SW480 (cell line): ENCODE measurements around the gene CRACR2B.
A peak's percentile ranks its signal among the peaks of the same experiment; 100 is the strongest.

Experiments
- DNase-seq: peaks from one replicate; pipeline ENCODE4 v3.0.0-alpha.2; 2016; ENCODE audit warnings: low spot score

CRACR2B gene

DNA sequence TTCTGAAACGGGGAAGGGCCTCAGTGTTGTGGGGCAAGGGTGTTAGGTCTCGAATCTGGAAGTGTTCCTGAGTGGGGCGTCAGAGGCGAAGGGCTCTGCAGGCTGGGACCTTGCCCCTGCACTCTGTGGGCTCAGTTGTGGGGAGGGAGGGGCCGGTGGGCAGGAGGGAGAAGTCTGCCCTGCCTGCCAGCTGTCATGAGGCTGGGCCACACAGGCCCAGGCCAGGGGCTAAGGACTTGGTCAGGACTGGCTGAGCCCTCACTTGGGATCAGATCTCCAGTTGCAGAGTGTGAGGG, at the start of gene CRACR2B:
Gene CRACR2B, plus strand, starts transcription at position 23 of the 296 bp plus-strand sequence. CDS start 689 bp downstream, outside the sequence.
- DNase-seq = no peak

DNA sequence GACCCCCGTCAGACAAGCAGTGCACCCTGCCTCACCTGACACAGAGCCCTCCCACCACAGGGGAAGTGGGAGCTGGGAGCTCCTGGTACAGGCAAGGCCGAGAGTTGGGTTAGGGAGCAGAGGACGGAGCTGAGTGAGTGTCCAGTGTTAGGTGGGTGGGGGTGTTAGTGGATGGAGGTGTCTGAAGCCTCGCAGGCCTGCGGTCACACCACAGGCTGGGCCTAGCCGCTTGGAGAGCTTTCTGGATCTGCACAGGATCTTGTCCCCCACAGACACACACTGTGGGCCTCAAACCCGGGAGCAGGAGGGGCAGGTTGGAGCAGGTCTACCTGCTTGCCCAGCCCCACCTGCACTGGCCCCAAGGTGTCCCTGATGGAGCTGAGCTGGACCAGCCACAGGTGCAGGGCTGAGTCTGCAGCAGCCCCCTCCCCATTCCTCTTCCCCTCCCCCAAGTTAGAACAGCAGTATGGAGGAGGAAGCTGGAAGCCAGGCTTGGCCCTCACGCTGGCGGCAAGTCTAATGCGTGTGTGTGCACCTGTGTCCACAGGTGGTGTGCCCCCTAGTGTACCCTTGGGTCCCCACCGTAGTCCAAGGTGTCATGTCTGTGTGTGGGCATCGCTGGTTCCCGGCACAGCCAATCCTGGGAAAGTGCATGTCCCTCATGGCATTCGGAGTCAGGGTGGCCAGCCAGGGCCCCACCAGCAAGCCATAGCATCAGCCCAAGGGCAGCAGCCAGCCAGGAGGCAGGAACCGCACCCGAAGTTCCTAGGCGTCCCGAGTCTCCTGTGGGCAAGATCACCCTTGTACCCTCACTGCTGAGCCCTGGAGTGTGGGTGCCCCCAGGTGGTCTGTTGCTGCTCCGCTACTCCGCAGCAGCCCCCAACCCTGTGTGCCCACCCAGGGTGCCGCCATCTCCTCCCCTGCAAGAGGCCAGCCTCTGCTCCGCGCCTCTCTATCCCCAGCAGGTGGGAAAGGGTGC, 48.5 kb upstream of the CRACR2B start:
- no peak for DNase-seq

- no peak for DNase-seq
Measured at GRCh38 chr11:779955-780532, 47.7 kb upstream of the CRACR2B start.

DNA sequence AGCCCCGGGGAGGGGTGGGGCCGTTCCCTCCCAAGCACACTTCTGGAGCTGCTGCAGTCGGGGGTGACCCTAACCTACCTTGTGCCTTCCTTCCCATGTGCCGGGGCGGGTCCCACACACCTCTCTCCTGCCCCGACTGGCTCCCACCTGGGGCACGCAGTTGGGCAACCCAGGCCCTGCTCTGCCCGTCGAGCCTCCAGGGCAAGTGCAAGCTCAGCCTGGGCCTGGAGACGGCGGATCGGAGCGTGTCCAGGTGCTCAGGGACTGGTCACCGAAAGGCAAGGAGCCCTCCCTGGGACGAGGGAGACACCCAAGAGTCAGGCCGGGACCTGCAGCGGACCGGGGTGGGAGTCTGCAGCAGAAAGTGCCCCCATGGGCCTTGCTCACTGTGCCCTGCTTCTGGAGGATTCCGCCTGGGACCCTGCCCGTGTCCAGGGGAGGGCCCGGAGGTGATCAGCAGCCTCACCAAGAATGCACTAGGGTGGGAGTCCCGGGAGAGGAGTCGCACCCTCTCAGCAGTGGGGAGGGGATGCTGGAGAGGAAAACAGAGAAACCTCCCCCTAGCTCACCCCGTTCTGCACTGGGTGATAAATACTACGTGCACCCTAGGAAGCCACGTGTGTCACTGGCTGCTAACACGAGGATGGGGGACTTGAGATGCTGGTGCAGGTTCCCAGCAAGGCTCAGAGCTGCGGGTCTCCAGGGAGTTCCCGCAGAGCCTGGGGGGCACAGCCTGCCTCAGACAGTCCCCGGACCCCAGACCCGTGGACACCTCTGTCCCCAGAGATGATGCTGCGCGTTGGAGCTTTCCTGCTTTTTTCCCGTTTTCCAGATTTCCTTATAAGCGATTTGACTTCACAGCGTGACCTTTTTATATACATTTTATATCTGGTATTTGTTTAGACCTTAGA, 45.2 kb upstream of the CRACR2B start:
- DNase-seq = no peak

GRCh38 chr11:783581-784015, 44.1 kb upstream of the CRACR2B start:
- no peak for DNase-seq

DNA sequence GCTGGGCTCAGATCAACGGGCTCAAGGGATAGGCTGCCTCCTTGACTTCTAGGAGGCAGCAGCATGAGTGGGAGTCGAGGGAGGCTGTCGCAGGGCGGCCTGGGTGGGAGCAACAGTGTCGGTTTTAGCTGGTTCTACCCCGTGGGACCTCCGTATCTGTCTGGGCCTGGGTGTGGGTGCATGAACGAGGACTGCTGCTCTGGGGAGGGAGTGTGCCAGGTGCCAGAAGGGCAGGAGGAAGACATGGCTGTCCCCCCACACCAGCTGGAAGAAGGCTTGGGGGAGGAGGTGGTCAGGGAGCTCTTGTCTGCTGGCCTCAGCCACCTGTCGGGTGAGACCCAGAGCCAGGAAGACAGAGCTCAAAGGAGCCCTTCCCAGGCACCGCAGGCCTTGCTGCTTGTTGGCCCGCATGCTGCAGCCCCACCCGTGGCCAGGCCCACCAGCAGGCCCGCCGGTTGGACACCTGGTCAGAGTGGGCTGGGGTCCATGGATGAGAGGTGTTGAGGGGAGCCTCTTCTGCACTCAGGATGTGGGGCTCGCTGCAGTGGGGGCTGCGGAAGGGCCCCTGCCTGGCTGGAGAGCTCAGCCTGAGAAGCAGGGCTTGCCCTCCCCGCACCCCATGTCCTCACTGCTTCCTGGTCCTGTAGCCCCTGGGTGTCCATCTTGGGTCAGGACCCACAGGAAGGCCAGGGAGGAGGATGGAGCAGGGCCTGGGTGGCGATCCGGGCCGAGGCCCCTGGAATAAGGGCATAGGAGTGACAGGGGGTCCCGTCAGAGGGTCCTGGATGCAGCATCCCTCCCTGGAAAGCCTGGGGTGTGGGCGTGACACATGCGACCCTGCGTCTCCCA, 41.3 kb upstream of the CRACR2B start:
- DNase-seq = no peak

DNA sequence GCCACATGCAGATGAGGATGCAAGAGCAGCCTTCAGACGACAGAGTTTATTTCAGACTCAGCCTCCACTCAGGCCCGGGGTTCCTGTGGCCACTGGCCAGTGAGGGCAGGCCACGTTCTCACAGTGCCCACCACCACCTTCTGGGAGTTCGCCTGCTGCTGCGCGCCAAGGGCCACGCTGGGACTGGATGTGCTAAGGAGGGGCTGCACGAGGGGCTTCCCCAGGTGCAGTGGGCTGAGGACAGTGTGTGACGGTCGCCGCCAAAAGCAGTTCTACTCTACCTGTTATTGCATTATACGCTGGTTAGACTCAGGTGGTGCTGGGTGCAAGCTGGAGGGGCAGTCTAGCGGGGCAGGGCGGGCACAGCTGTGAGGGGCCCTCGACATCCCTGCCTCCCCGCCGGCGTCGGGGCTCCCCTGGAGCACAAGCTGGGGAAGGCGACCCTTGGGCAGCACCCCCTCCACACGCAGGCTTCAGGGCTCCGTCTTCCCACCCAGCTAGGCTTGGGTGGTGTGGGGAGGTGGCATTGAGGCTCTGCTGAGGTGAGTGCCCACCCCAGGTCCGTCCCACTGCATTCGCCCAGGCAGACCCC, 40.5 kb upstream of the CRACR2B start:
- no peak for DNase-seq

- no peak for DNase-seq
Measured at GRCh38 chr11:788009-788640, 39.6 kb upstream of the CRACR2B start.

DNA sequence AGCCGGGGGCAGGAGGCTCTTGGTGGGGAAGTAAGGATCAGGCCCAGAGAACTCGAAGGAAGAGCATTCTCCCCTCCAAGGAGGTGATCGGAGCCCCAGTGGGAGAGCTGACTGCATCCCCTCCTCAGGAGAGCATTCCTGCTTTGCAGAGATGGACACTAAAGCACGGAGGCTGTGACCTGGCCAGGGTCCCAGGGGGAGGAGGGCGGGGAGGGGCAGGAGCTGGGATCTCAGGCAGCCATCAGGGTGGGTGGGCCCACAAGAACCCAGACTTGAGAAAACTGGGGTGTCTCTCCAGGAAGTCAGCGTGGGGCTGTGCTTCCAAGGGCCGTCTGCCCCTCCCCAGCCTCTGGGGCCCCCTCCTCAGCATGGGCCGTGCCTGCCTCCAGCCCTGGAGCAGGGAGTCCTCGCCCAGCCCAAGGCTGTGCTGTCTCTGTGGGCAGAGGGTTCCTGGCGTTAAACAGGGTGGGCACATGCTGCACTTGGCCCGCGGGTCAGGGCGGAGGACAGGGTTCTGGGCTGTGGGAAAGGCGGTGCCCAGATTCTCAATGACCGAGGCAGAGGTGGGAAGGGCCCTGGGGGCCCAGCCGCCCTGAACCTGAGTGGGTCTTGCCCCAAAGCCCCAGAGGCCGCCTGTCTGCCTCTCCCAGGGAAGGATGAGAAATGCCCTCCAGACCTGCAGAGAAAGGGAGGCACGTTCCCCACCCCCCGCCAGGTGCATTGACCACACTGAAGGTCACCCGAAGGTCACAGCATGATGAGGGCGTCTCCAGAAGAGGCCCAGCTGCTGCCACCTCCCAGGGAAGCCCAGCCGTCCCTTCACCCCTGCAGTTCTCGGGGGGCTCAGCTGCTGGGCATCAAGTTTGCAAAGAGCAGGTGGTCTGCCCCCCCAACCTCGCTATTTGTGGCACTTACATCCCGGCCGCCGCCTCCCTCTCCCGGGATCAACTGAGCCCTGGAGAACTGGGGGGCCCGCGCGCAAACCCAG, 38.5 kb upstream of the CRACR2B start:
- DNase-seq = no peak

DNA sequence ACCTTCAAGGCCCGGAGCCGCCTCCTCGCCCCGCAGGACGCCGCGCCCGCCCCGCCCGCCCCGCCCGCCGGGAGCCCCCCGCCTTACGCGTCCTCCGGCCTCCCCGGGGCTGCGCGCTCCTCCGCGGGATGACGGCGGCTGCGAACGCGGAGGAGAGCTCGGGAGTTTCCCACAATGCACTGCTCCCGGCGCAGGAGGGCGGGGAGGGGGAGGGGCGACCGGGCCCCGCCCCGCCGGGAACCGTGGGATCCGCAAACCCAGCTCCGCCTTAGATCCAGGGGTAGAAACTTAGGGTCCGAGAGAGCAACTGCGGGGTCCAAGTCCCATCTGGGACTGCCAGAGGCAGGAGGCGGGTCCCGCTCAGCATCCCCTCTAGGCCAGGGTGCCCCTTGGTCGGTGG, 37.8 kb upstream of the CRACR2B start, which contains the start of gene CEND1:
Gene CEND1, minus strand, starts transcription at position 148 of the 400 bp plus-strand sequence. CDS start 1,514 bp downstream, outside the sequence.
- DNase-seq = no peak

- DNase-seq = peak; percentile 46
Measured at GRCh38 chr11:790721-791564, 36.8 kb upstream of the CRACR2B start.

DNA sequence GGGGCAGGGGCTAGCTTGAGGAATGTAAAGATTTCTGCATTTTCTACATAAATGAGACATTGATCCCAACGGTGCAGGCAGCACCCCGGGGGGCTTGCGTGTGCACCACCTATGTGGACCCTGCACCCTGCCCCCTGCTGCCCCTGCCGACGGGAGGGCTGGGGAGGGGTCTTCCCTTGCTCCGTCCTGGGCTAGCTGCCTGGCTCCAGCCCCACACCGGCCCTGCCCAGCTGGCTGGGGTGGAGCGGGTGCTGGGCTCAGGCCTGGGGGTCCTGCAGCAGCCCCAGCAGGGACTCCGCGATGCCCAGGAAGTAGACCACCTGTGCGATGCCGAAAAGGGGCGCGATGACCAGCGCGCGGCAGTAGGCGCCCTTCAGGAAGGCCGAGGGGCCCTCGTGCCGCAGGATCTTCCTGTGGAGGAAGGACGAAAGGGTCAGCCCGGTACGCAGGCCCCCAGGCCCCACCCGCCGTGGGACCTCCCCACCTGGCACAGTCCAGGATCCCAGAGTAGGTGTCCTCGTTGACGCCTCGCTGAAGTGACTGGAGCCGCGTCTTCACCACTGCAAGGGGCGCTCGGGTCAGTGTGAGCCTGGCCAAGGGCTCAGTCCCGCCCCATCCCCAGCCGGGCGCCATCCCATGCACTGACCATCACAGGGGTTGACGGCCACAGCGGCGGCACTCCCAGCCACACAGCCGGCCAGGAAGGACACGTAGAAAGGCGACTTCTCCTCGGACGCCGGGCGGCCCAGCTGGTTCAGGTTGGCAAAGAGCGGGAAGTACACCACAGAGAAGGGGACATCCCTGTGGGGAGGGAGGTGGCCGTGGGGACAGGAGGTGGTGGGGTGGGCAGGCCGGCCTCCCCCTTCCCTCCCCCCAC, 35.8 kb upstream of the CRACR2B start:
- DNase-seq = no peak

- DNase-seq = no peak
Measured at GRCh38 chr11:792535-792821, 35.2 kb upstream of the CRACR2B start.

DNA sequence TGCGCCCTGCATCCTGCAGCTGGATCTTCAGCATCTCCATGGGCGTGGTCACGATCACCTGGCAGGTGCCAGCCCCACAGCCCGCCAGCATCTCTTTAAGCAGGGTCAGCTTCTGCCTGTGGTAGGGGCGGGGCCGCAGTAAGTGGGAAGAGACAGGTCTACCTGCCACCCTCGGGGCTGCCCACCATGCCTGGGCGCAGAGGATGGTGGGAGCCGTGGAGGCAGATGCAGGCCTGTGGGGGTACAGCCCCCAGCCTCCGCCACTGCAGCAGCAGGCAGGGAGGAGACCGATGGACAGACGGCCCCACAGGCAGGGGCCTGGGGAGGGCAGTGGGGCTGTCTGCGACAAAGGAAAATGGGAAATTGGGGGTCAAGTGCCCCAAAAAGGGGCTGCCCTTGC, 34.8 kb upstream of the CRACR2B start:
- no peak for DNase-seq

DNA sequence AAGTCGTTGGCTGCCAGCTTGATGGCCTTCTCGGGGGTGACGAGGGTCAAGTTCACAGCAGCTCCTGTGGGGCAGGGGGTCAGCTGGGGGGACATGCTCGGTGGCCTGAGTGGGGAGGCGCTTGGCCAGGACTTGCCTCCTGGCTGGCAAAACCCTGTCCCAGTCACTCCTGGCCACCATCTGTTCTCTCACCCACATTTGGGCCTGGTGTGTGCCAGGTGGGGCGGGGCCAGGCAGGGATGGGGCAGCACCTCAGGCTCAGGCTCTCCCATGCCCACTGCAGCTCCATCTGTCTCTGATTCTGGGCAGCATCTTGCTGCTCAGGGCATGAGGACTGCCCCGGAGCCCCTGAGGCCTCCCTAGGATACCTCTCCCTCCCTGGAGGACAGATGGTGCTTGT, 34.2 kb upstream of the CRACR2B start:
- no peak for DNase-seq

- no peak for DNase-seq
Measured at GRCh38 chr11:794013-794765, 33.5 kb upstream of the CRACR2B start.
